ENCODE measurements around the gene ZNF317. TPM values are rescaled to one million over a fixed set of nuclear protein-coding genes. Genes with fewer than 3 reads are reported as not detected.

The ZNF317 gene
- total and polyA plus RNA-seq, 4 donors: 7.8 to 11.6 (median 10.5) TPM

- WGBS: 64% methylated on average over 1 of the region's 1 CpG
- TF ChIP-seq SP1 (IDR thresholded peaks at IDR 0.05): no peak
- no peak for TF ChIP-seq JUND (IDR thresholded peaks at IDR 0.05)
- TF ChIP-seq YY1 (IDR thresholded peaks at IDR 0.05): no peak
- TF ChIP-seq EGR1 (IDR thresholded peaks at IDR 0.05; ENCODE audit: low read depth in 2 of 2): no peak
- no peak for TF ChIP-seq FOXA2 (IDR thresholded peaks at IDR 0.05)
- no peak for TF ChIP-seq FOXA1 (IDR thresholded peaks at IDR 0.05)
- TF ChIP-seq ATF3 (IDR thresholded peaks at IDR 0.05): no peak
- TF ChIP-seq ZBTB33 (IDR thresholded peaks at IDR 0.05): no peak
- TF ChIP-seq HNF4G (IDR thresholded peaks at IDR 0.05): no peak
- TF ChIP-seq RAD21 (IDR thresholded peaks at IDR 0.05): no peak
- TF ChIP-seq HNF4A (conservative IDR thresholded peaks at IDR 0.05): no peak
- no peak for TF ChIP-seq GABPA (IDR thresholded peaks at IDR 0.05 in 1 of 2, conservative IDR thresholded peaks at IDR 0.05 in 1 of 2)
- no peak for TF ChIP-seq TAF1 (conservative IDR thresholded peaks at IDR 0.05)
- TF ChIP-seq RXRA (IDR thresholded peaks at IDR 0.05): no peak
- no peak for TF ChIP-seq REST (IDR thresholded peaks at IDR 0.05)
- H3K27me3 ChIP-seq (ENCODE audit: control insufficient read depth in 4 of 4, insufficient read depth in 4 of 4, low read length in 3 of 4): peaks cover 0 to 3% (median 0%) of the 10 kb centered on the region in 4 donors
Observed at GRCh38 chr19:9130965-9131364, 9.2 kb upstream of the ZNF317 start.

GRCh38 chr19:9132422-9132821, 7.8 kb upstream of the ZNF317 start:
- H3K4me1 ChIP-seq (ENCODE audit: control insufficient read depth in 4 of 4, insufficient read depth in 4 of 4, low read length in 3 of 4): peaks cover 0 to 1% (median 0%) of the 10 kb centered on the region in 4 donors
- no peak for DNase-seq (ENCODE audit: low spot score)

More at GRCh38 chr19:9130965-9131364, 9.2 kb upstream of the ZNF317 start:
- Histone ChIP-seq H3K9ac (ENCODE audit: low read depth in 1 of 2, low read length in 2 of 2) (no peak overlapping the region), H3K36me3 (ENCODE audit: control insufficient read depth in 4 of 4, insufficient read depth in 3 of 4, low read depth in 1 of 4, low read length in 3 of 4) (no peaks in the 10 kb centered on the region), H3K4me1 (ENCODE audit: control insufficient read depth in 4 of 4, insufficient read depth in 4 of 4, low read length in 3 of 4) (peaks cover 0 to 1% (median 0%) of the 10 kb centered on the region in 4 donors), H3K9me3 (ENCODE audit: control insufficient read depth in 4 of 4, low read length in 3 of 4) (no peaks in the 10 kb centered on the region), H3K27ac (ENCODE audit: low read depth in 1 of 2, low read length in 2 of 2) (no peak overlapping the region), H3K4me3 (ENCODE audit: low read depth in 1 of 3, low read length in 3 of 3) (no peak overlapping the region)
- no peak for DNase-seq (ENCODE audit: low spot score)

More at GRCh38 chr19:9132422-9132821, 7.8 kb upstream of the ZNF317 start:
- no peak for TF ChIP-seq JUND (IDR thresholded peaks at IDR 0.05)
- H3K9me3 ChIP-seq (ENCODE audit: control insufficient read depth in 4 of 4, low read length in 3 of 4): no peaks in the 10 kb centered on the region
- no peak overlapping the region for H3K9ac ChIP-seq (ENCODE audit: low read depth in 1 of 2, low read length in 2 of 2)
- WGBS: 61% methylated on average over 5 of the region's 5 CpGs
- peaks cover 0 to 3% (median 0%) of the 10 kb centered on the region in 4 donors for H3K27me3 ChIP-seq (ENCODE audit: control insufficient read depth in 4 of 4, insufficient read depth in 4 of 4, low read length in 3 of 4)
- no peak overlapping the region for H3K4me3 ChIP-seq (ENCODE audit: low read depth in 1 of 3, low read length in 3 of 3)
- no peak overlapping the region for H3K27ac ChIP-seq (ENCODE audit: low read depth in 1 of 2, low read length in 2 of 2)
- H3K36me3 ChIP-seq (ENCODE audit: control insufficient read depth in 4 of 4, insufficient read depth in 3 of 4, low read depth in 1 of 4, low read length in 3 of 4): no peaks in the 10 kb centered on the region
